K562 (cell line): ENCODE data around the gene NKX2-2. TPM values are rescaled to one million over a fixed set of nuclear protein-coding genes. Genes with fewer than 3 reads are reported as not detected.

Source experiments
- ATAC-seq: fragments of 200-7000 bp; cut with Tn5 transposase; 3 replicates; pipeline ENCODE4 v1.9.1; 2020; ENCODE audit warnings: moderate library complexity
- BruUV-seq: library from RNA; stranded (reverse); fragments of 400-500 nt; replicated peaks from 2 replicates; lab custom pipeline; 2021; lab: Mats Ljungman, UMichigan
- CTCF ChIA-PET: fragments of 300-600 bp; formaldehyde crosslinking; extraction: SDS; loops from one replicate; lab custom pipeline; 2021; ENCODE audit warnings: low intra/inter-chr PET ratio; lab: Yijun Ruan, JAX
- POLR2A ChIA-PET: fragments of 300-600, 350-650 bp; sonication (Branson Sonifier 250); formaldehyde crosslinking; extraction: SDS; loops from one replicate; lab custom pipeline; 2021; ENCODE audit warnings: antibody characterized with exemption, inconsistent platforms; lab: Yijun Ruan, JAX
- DNase-seq, 4 experiments: peaks; one replicate each; pipeline versions ENCODE4 v3.0.0 to v3.0.0-alpha.2; 2011 to 2018; ENCODE audit warnings: low spot score in 3 of 4, mixed read lengths in 3 of 4; ENCODE audit errors: extremely low read depth in 1 of 4
- FAIRE-seq: peaks from 2 replicates; lab custom pipeline; 2011; peaks lifted over from hg19 to GRCh38; lab: Jason Lieb, UNC
- H2AFZ ChIP-seq: 2 replicates; pipeline ENCODE4 v1.6.0; 2011; ENCODE audit warnings: low read depth, low read length, control low read depth, inconsistent platforms
- H3K27ac ChIP-seq: fragments of 200-600 bp; 3 replicates; pipeline ENCODE4 v1.8.0; 2011; ENCODE audit warnings: low read depth, mild to moderate bottlenecking, control low read depth, inconsistent platforms, low read length, moderate library complexity, mixed read lengths; ENCODE audit errors: extremely low read depth
- H3K27me3 ChIP-seq, 2 experiments: fragments of 300-600 bp in 1 of 2; 2 replicates in 1 of 2; 3 replicates in 1 of 2; pipeline versions ENCODE4 v1.6.0 to v1.8.0; 2011; ENCODE audit warnings: inconsistent platforms in 2 of 2, low read length in 2 of 2, mild to moderate bottlenecking in 1 of 2, mixed read lengths in 1 of 2, moderate library complexity in 1 of 2; ENCODE audit not compliant: control insufficient read depth in 2 of 2, insufficient read depth in 2 of 2
- H3K36me3 ChIP-seq: fragments of 300-600 bp; 3 replicates; pipeline ENCODE4 v1.8.0; 2011; ENCODE audit warnings: mild to moderate bottlenecking, low read length, inconsistent platforms; ENCODE audit not compliant: control insufficient read depth, insufficient read depth
- H3K4me1 ChIP-seq, 2 experiments: fragments of 200-600 bp in 1 of 2; replicated peaks in 1 of 2; 2 replicates in 1 of 2; 3 replicates in 1 of 2; pipeline versions ENCODE4 v1.5.1 to v1.8.0; 2011; ENCODE audit warnings: inconsistent platforms in 2 of 2, low read length in 2 of 2, mild to moderate bottlenecking in 1 of 2, mixed read lengths in 1 of 2, moderate library complexity in 1 of 2; ENCODE audit not compliant: control insufficient read depth in 2 of 2, insufficient read depth in 2 of 2
- H3K4me2 ChIP-seq: 2 replicates; pipeline ENCODE4 v1.6.1; 2011; ENCODE audit warnings: low read length, control low read depth, inconsistent platforms, mixed read lengths; ENCODE audit not compliant: insufficient read depth
- H3K4me3 ChIP-seq: fragments of 200-600 bp; sonication (generic), shearing (Covaris generic); 2 replicates; pipeline ENCODE4 v1.5.1; 2016; ENCODE audit warnings: control low read depth, inconsistent platforms
- H3K79me2 ChIP-seq: fragments of 200-600 bp; 3 replicates; pipeline ENCODE4 v1.8.0; 2011; ENCODE audit warnings: low read length, inconsistent platforms; ENCODE audit not compliant: control insufficient read depth, insufficient read depth
- H3K9ac ChIP-seq, 2 experiments: 2 replicates each; pipeline versions ENCODE4 v1.6.0 to v1.6.1; 2011; ENCODE audit warnings: low read depth in 2 of 2, low read length in 2 of 2, control low read depth in 1 of 2, inconsistent platforms in 1 of 2, mild to moderate bottlenecking in 1 of 2, mixed read lengths in 1 of 2; ENCODE audit not compliant: insufficient read depth in 1 of 2
- H3K9me1 ChIP-seq: one replicate; pipeline ENCODE4 v1.6.0; 2011; ENCODE audit warnings: inconsistent platforms, mild to moderate bottlenecking, low read length, moderate library complexity; ENCODE audit not compliant: control insufficient read depth, insufficient read depth
- H3K9me3 ChIP-seq: replicated peaks from 2 replicates; pipeline ENCODE4 v1.5.1; 2011; ENCODE audit warnings: low read depth, low read length, inconsistent platforms; ENCODE audit not compliant: control insufficient read depth, insufficient read depth
- H4K20me1 ChIP-seq: replicated peaks from 2 replicates; pipeline ENCODE4 v1.6.1; 2011; ENCODE audit warnings: low read length, inconsistent platforms, mixed read lengths; ENCODE audit not compliant: control insufficient read depth, insufficient read depth
- DDX20 ChIP-seq: fragments of 450-650 bp; IDR thresholded peaks from 2 replicates; pipeline ENCODE4 v1.6.1; 2016; ENCODE audit warnings: missing genetic modification characterization, low read depth, mild to moderate bottlenecking, missing compliant biosample characterization, moderate library complexity
- ETS1 ChIP-seq: conservative IDR thresholded peaks from 2 replicates; pipeline ENCODE4 v1.6.1; 2011; ENCODE audit warnings: low read depth, mild to moderate bottlenecking, low read length; ENCODE audit not compliant: control insufficient read depth
- GABPB2 ChIP-seq: fragments of 250-450 bp; sonication (Bioruptor Pico); conservative IDR thresholded peaks from 2 replicates; pipeline ENCODE4 v1.5.1; 2021; ENCODE audit warnings: mild to moderate bottlenecking
- HDGF ChIP-seq: fragments of 450-650 bp; IDR thresholded peaks from 2 replicates; pipeline ENCODE4 v1.6.1; 2016
- HSF4 ChIP-seq: fragments of 250-450 bp; sonication (Bioruptor Pico); IDR thresholded peaks from 2 replicates; pipeline ENCODE4 v2.1.2; 2022; ENCODE audit warnings: mild to moderate bottlenecking, moderate library complexity, borderline replicate concordance
- NR2C1 ChIP-seq, 2 experiments: fragments of 450-650 bp; IDR thresholded peaks; 2 replicates each; pipeline ENCODE4 v1.6.1; 2017; ENCODE audit warnings: mild to moderate bottlenecking in 2 of 2, antibody characterized with exemption in 1 of 2, inconsistent platforms in 1 of 2, missing compliant biosample characterization in 1 of 2, missing genetic modification characterization in 1 of 2
- NUFIP1 ChIP-seq: fragments of 450-650 bp; IDR thresholded peaks from 2 replicates; pipeline ENCODE4 v1.6.1; 2018; ENCODE audit not compliant: partially characterized antibody
- PHF21A ChIP-seq: fragments of 450-650 bp; IDR thresholded peaks from 2 replicates; pipeline ENCODE4 v1.6.1; 2017; ENCODE audit warnings: low read depth, borderline replicate concordance
- PRMT5 ChIP-seq: sonication (generic); formaldehyde crosslinking; IDR thresholded peaks from 2 replicates; pipeline ENCODE4 v1.5.0; 2020; ENCODE audit warnings: missing genetic modification reagents
- U2AF2 ChIP-seq: fragments of 200-400 bp; formaldehyde crosslinking; optimal IDR thresholded peaks from 2 replicates; pipeline ENCODE3; 2017; ENCODE audit warnings: low read depth, mild to moderate bottlenecking, low read length
- ZBTB34 ChIP-seq: fragments of 250-450 bp; sonication (Bioruptor Pico); IDR thresholded peaks from 2 replicates; pipeline ENCODE4 v1.8.0; 2021; ENCODE audit warnings: mild to moderate bottlenecking, moderate library complexity
- ZNF518B ChIP-seq: fragments of 250-450 bp; sonication (Bioruptor Pico); IDR thresholded peaks from 2 replicates; pipeline ENCODE4 v1.5.0; 2021; ENCODE audit warnings: mild to moderate bottlenecking, moderate library complexity
- ZNF57 ChIP-seq: fragments of 450-650 bp; formaldehyde crosslinking; IDR thresholded peaks from 2 replicates; pipeline ENCODE4 v1.4.0; 2020; ENCODE audit warnings: mild to moderate bottlenecking, moderate library complexity
- WGBS: fragments of 100-300 bp; shearing (Covaris generic); methylation state at CpG from one replicate; pipeline ENCODE4 v1.1.6; 2016; ENCODE audit warnings: low coverage, mixed read lengths; ENCODE audit not compliant: insufficient coverage; ENCODE audit errors: missing lambda C conversion rate; 5-methylcytosine and 5-hydroxymethylcytosine counted together
- in situ Hi-C: fragments of 300-500 bp; cut with MboI; formaldehyde crosslinking; loops from 4 replicates; pipeline ENCODE4 v1.15.0; 2018; ENCODE audit warnings: inconsistent platforms, mixed read lengths
- intact Hi-C: fragments of 100-400 bp; cut with micrococcal nuclease; formaldehyde crosslinking; loops from 2 replicates; pipeline ENCODE4 v1.14.2; 2022
- polyA plus RNA-seq, 8 experiments: library from polyadenylated mRNA; depleted of rRNA in 4 of 8; stranded (reverse) in 5 of 8; unstranded in 3 of 8; fragments of >200 nt; fragmentation: Nextera tagmentation in 2 of 8; fragmentation: Illumina TruSeq in 1 of 8; extraction: Ambion mirVana in 2 of 8; extraction: Trizol in 1 of 8; gene quantifications; 2 replicates each; pipeline versions ENCODE4 v1.2.1 to v1.2.3, GENCODE V29; 2011 to 2014; ENCODE audit warnings: inconsistent platforms in 1 of 8, missing spikeins in 1 of 8
- total RNA-seq, 7 experiments: library from RNA; depleted of rRNA in 6 of 7; stranded (reverse); fragments of >200 nt in 6 of 7; fragmentation: Illumina TruSeq in 2 of 7; extraction: Trizol in 2 of 7; gene quantifications; 2 replicates each; pipeline versions ENCODE4 v1.2.1 to v1.2.3, GENCODE V29; 2011 to 2021; ENCODE audit warnings: low replicate concordance in 1 of 7

The NKX2-2 gene
- total and polyA plus RNA-seq, 9 of the 15 experiments (the other 6 are each of a cell fraction or from before 2014, with no cell fraction given): 0.04 TPM; not detected in 8

GRCh38 chr20:21521596-21522480, 8.0 kb upstream of the NKX2-2 start:
- Histone ChIP-seq H3K9me1 (no peaks in the 10 kb centered on the region), H3K27me3 (peaks cover 3 to 19% of the 10 kb centered on the region in 2 experiments; a peak in 4 of 5 replicates), H3K9me3 (no peaks in the 10 kb centered on the region), H3K4me3 (no peak overlapping the region), H3K79me2 (no peaks in the 10 kb centered on the region), H3K4me1 (no peaks in the 10 kb centered on the region), H4K20me1 (no peaks in the 10 kb centered on the region), H2AFZ (no peak overlapping the region), H3K36me3 (no peaks in the 10 kb centered on the region), H3K9ac (no peak overlapping the region), H3K4me2 (no peak overlapping the region), H3K27ac (no peak overlapping the region)
- ATAC-seq (no peak), DNase-seq (no peak), FAIRE-seq (no peak)
- BruUV-seq: no TSS peak
- TF ChIP-seq ETS1: no peak
- TF ChIP-seq U2AF2: no peak
- no peak for TF ChIP-seq PHF21A
- no peak for TF ChIP-seq NUFIP1
- no peak for TF ChIP-seq GABPB2
- no peak for TF ChIP-seq DDX20 (tag)
- no peak for TF ChIP-seq NR2C1 (IDR thresholded peaks at IDR 0.05)
- TF ChIP-seq NR2C1 (tag; IDR thresholded peaks at IDR 0.05): no peak
- no peak for TF ChIP-seq ZNF518B (CRISPR knock-in tag)
- no peak for TF ChIP-seq ZBTB34 (CRISPR knock-in tag)
- TF ChIP-seq ZNF57 (CRISPR knock-in tag): no peak
- no peak for TF ChIP-seq HDGF
- TF ChIP-seq PRMT5 (CRISPR knock-in tag): no peak
- no peak for TF ChIP-seq HSF4
- POLR2A ChIA-PET: no interaction called here
- in situ Hi-C loops: no loop called here
- intact Hi-C loops: no loop called here
- CTCF ChIA-PET: no interaction called here
- 43% methylated on average over 13 of the region's 104 CpGs for WGBS
